Left kidney (tissue), 2 donors: Measurements from ENCODE around the gene LDLRAD4. TPM values are rescaled to one million over a fixed set of nuclear protein-coding genes. Genes with fewer than 3 reads are reported as not detected.
"Not testable (repeated sequence)": the region's sequence is repeated elsewhere in the genome, so short reads cannot be mapped to it uniquely, and the experiment has no call there.

Experiments
- DNase-seq: peaks from one replicate; pipeline ENCODE4 v3.0.0-alpha.2; 2013
- polyA plus RNA-seq: library from polyadenylated mRNA; unstranded; fragments of 120-200 nt; gene quantifications from one replicate; pipeline ENCODE4 v1.2.1, GENCODE V29; 2013; ENCODE audit not compliant: insufficient read length

The LDLRAD4 gene
- polyA plus RNA-seq, 1 donor = 9.7 TPM

DNA sequence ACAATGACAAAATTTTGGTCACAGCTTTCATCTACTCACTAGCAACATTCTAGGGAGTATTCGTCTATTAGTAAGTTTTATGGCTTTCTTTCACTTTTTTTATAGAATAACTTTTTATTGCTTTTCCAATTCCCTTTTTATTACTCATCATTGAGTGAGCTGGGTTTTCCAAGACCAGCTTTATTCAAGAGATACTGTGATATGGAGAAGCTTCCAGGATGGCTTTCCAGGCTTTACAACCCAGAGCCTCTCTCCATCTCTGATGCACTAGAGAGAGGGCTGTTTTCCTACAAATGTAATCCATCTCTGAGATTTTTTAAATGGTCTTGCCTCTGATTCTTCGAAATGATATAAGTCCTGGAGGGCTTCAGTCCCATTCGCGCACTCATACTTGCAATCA lies 118.3 kb downstream of the LDLRAD4 start:
- no peak for DNase-seq

DNA sequence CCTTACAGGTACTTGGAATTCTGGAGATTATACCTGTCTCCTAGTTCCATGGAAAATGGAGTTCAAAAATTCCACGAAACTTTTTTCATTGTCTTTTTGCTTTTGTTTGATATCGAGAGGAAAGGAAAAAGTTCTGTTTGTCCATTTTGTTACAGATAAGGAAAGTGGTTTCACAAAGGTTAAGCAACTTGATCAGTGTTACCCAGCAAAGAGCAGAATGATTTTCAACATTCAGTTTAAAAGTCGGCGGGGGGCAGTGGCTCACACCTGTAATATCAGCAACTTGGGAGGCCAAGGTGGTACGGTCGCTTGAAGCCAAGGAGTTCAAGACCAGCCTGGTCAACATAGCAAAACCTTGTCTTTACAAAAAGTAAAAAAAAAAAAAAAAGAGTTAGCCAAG lies 118.8 kb downstream of the LDLRAD4 start:
- DNase-seq = no peak

- DNase-seq = no peak
Measured at GRCh38 chr18:13338318-13338717, 119.8 kb downstream of the LDLRAD4 start.

- no peak for DNase-seq
Measured at GRCh38 chr18:13339653-13340052, 121.1 kb downstream of the LDLRAD4 start.

DNA sequence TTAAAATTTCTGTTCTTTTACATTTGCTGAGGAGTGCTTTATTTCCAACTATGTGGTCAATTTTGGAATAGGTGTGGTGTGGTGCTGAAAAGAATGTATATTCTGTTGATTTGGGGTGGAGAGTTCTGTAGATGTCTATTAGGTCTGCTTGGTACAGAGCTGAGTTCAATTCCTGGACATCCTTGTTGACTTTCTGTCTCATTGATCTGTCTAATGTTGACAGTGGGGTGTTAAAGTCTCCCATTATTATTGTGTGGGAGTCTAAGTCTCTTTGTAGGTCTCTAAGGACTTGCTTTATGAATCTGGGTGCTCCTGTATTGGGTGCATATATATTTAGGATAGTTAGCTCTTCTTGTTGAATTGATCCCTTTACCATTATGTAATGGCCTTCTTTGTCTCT lies 127.9 kb downstream of the LDLRAD4 start:
- not testable (repeated sequence) for DNase-seq

GRCh38 chr18:13353084-13353823 lies 134.7 kb downstream of the LDLRAD4 start:
- no peak for DNase-seq

DNA sequence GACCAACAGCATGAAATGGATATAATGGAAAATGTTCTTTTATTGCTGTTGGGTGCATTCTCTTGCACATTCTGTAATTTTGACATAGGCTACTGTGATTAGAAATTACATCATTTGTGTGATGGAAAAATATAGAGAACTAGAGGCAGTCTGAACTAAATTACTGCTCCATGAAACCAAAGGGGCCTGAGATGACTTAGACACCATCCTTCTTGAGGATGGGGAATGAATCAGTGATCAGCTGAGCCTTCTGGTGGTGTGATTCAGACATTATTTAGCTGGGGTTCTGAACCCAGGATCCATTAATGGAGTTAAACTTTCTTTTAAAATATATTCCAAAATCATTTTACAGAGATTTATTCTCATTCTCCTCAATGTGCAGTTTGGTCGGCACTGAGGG lies 135.8 kb downstream of the LDLRAD4 start:
- no peak for DNase-seq

- no peak for DNase-seq
Measured at GRCh38 chr18:13356032-13356431, 137.5 kb downstream of the LDLRAD4 start.

DNA sequence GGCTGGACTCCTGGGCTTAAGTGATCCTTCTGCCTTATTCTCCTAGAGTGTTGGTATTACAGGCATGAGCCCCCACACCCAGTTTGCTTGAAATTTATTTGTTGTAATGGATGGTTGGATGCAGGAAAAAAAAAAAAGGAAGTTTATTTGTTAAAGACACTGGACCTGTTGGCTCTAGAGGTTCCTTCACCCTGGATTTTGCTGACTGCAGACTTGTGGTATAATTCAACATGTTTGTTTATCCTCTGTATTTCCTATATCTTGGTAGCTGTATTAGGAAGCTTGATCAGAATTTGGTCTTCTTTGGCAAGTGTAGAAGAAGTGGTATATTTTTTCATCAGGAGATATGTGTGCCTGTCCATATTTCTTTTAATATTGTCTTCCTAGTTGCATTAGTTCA lies 138.7 kb downstream of the LDLRAD4 start:
- no peak for DNase-seq

DNA sequence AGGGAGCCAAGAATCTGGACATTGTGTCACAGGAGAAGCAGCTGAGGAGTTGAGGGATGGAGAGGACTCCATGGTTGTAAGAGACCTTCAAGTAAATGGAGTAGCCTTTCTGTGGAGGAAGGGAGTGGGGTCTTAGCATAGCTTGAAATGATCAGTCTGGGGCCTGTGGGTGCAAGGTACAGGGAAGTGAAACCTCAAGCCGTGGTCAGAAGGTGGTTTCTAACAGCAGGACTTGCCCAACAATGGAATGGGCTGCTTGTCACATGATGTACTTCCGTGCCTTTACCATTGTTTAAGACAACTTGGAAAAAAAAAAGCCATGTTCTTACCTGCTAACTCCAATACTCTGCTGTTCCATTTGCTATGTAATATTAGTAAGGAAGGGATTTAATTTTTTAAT lies 140.7 kb downstream of the LDLRAD4 start:
- DNase-seq = no peak

DNA sequence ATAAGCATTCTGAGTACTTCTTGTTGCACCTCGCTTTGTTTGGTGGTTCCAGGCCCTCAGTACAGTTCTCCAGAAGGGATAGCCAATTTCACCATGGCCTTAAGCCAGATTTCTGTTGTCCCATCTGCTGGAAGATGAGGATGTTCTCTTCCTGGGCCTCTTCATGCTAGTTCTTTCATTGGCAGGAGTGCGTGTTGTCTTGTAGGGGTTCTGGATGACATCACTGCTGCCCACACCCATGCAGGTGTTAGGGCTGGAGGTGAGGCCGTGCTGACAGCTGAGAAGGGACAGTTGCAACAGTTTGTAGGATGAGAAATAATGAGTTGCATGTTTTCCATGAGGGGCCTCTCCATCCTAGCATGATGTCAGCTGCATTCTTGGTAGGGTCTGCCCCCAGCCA lies 142.9 kb downstream of the LDLRAD4 start:
- DNase-seq = no peak

DNA sequence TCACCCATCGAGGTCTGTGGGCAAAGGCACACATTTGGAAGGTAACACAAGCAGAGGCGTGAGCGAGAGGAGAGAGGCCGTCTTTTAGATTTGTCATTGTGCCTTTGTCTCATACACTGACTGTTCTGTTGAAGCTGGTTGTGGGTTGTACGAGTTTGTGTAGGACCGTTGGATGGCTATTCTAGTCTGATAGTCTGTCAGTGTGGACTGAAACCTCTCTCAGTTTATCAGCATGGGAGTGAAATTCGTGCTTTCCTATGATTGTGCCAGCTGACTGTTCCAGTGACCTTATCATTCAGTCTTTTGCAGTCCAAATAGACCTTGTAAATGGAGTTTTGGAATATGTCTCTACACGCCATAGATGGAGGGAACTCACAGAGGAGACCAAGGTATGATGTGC lies 143.5 kb downstream of the LDLRAD4 start:
- DNase-seq = no peak

DNA sequence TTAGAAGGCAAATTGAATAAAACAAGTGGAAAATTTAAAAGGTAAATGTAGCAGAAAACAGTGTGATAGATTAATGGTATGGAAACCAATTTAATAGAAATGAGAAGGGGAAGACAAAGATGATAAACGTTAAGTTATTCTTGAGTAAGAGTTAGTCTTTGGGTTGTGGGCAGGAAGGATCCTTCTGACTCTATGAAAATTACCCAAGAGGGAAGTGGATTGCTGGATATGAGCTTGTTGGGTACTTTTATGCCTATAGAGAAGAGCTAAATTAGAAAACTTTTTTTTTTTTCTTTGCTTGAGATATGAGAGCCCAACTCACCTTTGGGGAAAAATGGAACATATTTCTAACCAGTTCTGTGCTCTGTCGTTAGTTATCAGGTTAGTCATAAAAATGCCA lies 144.0 kb downstream of the LDLRAD4 start:
- DNase-seq = no peak

- DNase-seq = no peak
Measured at GRCh38 chr18:13363359-13363758, 144.8 kb downstream of the LDLRAD4 start.

- no peak for DNase-seq
Measured at GRCh38 chr18:13364721-13365205, 146.2 kb downstream of the LDLRAD4 start.

GRCh38 chr18:13366131-13366530 lies 147.6 kb downstream of the LDLRAD4 start:
- DNase-seq = no peak

- DNase-seq = no peak
Measured at GRCh38 chr18:13366541-13366940, 148.0 kb downstream of the LDLRAD4 start.

GRCh38 chr18:13366962-13367892 lies 148.7 kb downstream of the LDLRAD4 start:
- DNase-seq = no peak

- DNase-seq = no peak
Measured at GRCh38 chr18:13368080-13368813, 149.7 kb downstream of the LDLRAD4 start.

DNA sequence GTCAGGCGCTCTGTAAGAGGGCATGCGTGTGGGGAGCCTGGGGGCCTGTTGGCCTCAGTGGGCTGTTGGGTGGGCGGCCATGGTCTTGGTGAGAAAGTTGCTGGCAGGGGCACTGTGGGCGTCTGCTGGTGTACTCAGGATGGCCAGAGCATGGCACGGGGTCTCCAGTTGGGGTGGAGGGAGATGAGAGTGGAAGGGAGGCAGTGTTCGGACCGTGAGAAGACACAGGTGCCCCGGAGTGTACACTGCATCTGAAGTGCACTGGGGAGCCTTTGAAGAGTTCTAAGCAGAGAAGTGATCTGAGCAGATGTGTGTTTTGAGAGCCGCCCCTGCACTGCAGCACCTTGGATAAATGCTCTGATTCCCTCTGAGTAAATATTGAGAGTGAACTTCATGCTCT lies 150.8 kb downstream of the LDLRAD4 start:
- DNase-seq = no peak

GRCh38 chr18:13369756-13370510 lies 151.4 kb downstream of the LDLRAD4 start:
- no peak for DNase-seq
